IPS DF 19.7 (cell line): Measurements from ENCODE around the gene FAM120C.

Source experiments
- DNase-seq: peaks from one replicate; pipeline ENCODE4 v3.0.0-alpha.2; 2013; ENCODE audit warnings: low read depth, low spot score

FAM120C gene, protein sequence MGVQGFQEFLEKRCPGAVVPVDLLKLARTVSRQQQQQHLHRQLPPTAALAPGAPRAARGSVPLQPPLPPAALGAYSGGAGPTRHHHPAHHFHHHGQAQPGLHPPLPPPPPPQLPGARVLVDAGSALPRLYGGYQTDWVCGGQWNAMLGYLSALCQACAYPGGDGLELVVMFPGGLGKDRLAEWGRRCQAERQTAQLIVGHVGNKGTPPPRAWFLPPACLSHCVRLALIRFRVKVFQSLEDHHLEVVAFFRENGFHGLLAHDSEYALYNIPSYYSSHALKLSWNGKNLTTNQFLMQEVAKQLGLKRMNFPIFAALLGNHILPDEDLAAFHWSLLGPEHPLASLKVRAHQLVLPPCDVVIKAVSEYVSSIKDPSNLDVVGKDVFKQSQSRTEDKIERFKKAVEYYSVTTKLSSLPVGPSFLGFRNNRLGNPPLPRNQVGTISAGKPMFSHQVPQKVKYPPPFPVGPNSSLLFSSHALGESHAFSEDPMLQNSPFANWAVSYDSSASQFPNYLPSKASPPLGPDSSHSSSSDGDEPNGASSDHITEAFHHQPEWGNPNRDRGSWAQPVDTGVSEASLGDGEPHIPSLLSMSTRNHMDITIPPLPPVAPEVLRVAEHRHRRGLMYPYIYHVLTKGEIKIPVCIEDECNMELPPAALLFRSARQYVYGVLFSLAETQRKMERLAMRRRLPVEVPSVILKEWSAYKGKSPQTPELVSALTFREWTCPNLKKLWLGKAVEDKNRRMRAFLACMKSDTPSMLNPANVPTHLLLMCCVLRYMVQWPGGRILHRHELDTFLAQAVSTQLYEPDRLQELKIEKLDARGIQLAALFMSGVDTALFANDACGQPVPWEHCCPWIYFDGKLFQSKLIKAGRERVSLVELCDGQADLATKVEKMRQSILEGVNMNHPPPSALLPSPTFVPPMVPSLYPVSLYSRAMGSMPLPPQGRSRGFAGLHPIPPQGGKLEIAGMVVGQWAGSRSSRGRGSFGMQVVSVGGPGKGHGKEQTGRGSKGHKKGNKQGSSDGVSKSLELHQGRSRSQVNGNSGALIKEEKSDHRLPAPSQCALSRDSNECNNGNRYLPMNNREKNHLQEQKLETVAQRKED

GRCh38 chrX:54182864-54183613, at the start of gene FAM120C:
TSS of gene FAM120C (minus strand) at chrX:54183254. CDS start at chrX:54183198, 56 bp downstream.
- DNase-seq = no peak

- no peak for DNase-seq
Measured at GRCh38 chrX:54230435-54231148, 47.5 kb upstream of the FAM120C start.

DNA sequence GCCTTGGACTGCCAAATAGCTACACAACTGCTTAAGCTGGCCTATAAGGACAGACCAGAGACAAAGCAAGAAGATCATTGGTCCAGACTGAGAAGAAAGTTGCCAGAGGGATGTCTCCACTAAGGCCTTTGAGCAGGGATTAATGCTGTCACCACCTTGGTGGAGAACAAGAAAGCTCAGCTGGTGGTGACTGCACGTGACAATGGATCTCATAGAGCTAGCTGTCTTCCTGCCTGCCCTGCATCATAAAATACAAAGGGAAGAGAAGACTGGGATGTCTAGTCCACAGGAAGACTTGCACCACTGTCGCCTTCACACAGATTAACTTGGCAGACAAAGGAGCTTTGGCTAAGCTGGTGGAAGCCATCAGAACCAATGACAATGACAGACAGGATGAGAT, 40.5 kb upstream of the FAM120C start:
- DNase-seq = no peak

- no peak for DNase-seq
Measured at GRCh38 chrX:54213603-54214002, 30.5 kb upstream of the FAM120C start.

- no peak for DNase-seq
Measured at GRCh38 chrX:54208531-54208930, 25.5 kb upstream of the FAM120C start.

DNA sequence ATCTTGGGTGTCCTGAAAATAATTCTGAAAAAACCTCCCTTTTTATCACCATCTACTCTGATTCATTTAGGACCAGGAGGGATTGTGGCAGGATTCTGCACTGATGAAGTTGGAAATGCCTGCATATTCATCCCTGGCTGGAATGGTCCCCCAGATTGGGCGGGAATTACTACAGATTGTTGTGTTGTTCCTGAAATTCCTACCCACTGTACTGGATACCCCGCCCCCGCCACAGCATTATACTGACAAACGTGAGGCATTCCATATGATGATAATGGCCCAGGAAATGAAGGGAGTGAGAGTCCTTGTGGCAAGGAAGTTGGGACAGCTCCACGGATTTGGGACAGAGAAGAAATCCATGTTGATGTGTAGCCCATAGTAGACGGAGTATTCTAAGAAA, 15.2 kb upstream of the FAM120C start:
- DNase-seq = no peak

- no peak for DNase-seq
Measured at GRCh38 chrX:54194982-54195588, 12.0 kb upstream of the FAM120C start.

- no peak for DNase-seq
Measured at GRCh38 chrX:54193085-54193821, 10.2 kb upstream of the FAM120C start.

DNA sequence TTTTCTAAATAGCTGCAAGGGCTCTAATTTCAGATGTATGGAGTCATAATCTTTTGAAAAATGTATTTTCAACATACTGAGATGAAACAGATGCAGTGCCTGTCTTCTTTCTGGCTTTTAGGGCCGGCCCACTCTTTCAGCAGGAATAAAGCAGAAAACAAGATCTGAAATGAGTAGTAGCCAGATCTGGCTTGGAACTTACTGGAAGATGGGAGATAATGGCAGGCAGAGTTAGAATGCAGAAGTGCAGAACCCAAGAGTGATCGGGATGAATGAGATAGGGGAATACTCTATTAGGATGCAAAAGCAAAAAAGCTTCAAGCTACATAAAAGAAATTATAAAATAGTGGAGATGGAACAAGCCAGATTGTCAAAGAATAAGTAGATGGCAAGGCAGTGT, 1.4 kb upstream of the FAM120C start:
- DNase-seq = no peak

DNA sequence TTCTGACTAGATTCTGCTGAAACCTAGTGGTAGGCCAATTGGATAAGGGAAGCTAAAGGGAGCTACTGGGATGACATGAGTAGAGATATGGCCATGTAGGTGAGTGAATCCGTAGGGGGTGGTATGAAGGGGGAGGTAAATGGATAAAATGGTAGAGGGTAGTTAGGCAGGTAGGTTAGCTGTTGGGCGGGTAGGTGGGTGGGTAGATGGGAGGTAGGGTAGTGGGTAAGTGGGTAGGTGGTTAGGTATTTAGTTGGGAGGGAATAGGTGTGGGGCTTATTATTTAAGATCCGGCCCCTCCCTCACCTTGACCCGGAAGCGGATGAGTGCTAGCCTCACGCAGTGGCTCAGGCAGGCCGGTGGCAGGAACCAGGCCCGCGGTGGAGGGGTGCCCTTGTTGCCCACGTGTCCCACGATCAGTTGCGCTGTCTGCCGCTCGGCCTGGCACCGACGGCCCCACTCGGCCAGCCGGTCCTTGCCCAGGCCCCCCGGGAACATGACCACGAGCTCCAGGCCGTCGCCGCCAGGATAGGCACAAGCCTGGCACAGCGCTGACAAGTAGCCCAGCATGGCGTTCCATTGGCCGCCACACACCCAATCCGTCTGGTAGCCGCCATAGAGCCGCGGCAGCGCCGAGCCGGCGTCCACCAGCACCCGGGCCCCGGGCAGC, 725 bp downstream of the FAM120C start:
- no peak for DNase-seq

DNA sequence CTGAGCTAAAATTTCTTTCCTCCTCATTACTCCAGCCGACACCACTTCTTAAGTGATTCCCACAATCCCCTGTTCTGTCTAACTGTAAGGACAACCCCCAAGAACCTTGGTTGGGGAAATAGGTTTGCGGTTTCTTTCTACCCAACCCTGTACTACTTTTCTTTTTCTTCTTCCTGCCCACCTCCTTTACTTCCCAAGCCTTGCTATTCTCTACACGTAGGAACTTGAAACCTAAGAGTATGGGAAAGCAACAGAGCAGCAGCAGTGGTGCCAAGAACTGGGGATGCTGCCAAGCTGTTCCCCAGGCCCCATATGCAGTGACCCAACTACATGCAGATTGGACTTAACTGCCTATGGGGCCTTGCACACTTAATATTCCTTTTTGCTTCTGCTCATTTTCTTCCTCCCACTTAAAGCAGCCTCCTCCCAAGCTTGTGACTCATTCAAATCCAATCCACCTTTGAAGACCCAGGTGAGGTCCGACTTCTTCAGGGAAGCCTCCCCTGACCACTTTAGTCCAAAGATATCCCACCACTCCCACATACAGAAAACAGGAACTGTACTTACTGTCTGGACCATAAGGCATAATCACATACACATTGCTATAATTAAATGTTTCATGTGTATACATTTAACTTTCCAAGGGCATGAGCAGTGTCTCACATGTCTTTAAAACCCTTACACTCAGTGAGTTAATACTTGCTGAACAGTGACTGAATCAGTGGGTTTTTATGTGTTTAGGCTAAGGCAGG, 1.7 kb downstream of the FAM120C start:
- no peak for DNase-seq

DNA sequence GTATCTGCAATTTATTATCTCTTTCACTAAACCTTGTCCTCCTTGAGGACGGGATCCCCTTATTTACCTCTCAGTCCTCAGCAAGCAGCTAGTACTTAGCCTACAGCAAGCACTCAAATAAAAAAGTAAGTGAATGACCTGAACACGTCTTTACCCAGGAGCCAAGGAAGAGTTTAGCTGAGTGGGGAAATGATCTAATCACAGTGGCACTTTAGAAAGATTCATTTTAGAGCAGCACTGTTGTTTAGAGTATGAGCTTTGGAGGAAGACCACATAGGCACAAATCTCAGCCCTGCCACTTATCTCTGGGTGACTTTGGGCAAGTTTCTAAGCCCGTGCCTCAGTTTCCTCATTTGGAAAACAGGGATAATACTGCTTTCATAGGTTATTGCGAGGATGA, 2.7 kb downstream of the FAM120C start:
- no peak for DNase-seq

DNA sequence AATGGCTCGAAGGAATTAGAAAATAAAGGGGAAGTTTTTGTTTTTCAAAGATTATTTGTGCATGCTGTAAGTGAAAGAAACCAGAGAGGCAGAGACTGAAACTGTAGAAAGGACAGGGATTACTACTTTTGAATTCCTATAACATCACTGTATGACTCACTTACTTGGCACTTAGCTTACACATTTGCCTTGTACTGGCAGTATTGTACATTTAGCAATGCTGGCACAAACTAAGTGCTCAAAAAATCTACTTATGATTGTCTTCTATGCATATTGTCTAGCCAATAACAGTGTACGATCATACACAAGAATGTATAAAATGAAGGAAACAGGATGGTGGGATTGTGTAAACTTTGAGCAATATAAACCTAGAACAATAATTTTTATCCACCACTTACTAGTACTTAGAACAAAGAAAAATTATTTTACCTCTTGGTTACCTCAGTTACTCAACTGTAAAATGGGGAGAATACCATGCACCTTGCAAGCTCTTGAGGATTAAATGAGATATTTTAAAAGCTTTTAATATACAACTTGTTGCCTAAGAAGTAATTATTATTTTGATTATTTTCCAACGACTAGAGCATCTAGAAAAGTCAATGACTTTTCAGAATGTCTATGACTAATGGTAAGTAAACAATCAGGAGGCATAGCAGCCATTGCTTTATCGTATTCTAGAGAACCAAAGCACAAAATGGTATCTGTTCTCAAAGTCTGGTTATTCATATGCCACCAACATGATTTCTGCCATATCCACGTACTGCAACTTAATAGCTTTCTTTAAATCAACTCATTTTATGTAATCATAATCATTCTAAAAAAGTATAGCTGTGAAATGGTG, 4.7 kb downstream of the FAM120C start:
- DNase-seq = no peak

DNA sequence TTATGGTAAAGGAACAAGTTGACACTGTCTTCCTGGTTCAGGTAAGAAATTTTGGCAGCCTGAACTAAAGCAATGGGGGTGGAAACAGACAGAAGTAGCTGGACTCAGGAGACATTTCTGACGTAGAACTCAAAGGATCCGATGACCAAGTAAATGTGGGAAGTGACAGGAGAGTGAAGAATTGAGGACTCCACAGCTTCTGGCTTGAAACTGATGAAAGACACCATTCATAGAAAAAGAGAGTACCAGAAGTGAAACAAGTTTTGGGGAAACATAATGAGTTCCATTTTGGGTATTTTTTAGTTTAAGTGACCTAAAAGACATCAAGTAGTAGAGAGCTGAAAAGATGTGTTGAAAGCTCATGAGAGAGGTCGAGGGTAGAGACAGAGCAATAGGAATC, 5.7 kb downstream of the FAM120C start:
- no peak for DNase-seq

GRCh38 chrX:54173791-54174190, 9.3 kb downstream of the FAM120C start:
- no peak for DNase-seq

GRCh38 chrX:54172455-54172854, 10.6 kb downstream of the FAM120C start:
- DNase-seq = no peak

DNA sequence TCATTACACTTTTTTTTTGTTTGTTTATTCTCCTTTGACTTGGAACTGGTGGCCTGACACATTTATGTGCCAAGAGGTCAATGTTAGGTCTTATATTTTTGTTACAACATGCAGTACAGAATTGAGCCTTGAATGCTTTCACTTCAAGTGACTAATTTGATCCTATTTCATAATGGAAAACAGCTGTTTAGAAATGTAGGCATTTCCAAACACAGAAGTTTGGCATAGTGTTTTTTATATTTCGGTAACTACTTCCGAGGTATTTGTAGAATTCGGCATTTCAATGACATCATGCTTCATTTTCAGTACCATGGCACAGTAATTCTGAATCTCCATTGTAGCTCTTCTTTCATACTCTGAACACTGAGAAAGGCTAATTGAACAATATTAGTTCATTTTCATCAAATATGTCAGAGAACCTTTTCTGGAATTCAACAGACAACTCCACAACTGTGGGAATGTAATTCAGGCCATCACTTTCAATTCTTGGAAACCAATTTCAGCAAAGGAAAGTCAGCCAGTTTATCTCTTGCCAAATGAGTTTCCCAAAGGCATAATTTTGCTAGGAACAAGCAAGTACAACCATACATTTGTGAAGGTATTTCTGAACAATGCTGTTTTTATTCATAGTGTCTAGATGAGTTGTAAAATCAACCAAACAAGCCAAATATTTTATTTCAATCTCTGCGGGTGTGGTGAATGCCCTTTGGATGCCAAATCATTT, 11.4 kb downstream of the FAM120C start:
- DNase-seq = no peak
